GM18951 (cell line): ENCODE data around the gene TBL1XR1.

Experiments
- POLR2A ChIP-seq: IDR thresholded peaks from 4 replicates; pipeline ENCODE4 v1.6.1; 2011; ENCODE audit warnings: mild to moderate bottlenecking; ENCODE audit not compliant: insufficient read length, insufficient read depth; ENCODE audit errors: extremely low read depth
- in situ Hi-C: fragments of 300-500 bp; cut with MboI; formaldehyde crosslinking; loops from one replicate; pipeline ENCODE4 v1.12.0; 2022; ENCODE audit warnings: low sequenced_read_pairs, mixed read lengths, inconsistent platforms; ENCODE audit not compliant: unreplicated experiment

TBL1XR1 gene

GRCh38 chr3:176995946-176996345, 201.3 kb downstream of the TBL1XR1 start:
- TF ChIP-seq POLR2A: no peak
- in situ Hi-C loops: no loop called here

- in situ Hi-C loops: no loop called here
- TF ChIP-seq POLR2A: no peak
Measured at GRCh38 chr3:176994891-176995781, 202.1 kb downstream of the TBL1XR1 start.

DNA sequence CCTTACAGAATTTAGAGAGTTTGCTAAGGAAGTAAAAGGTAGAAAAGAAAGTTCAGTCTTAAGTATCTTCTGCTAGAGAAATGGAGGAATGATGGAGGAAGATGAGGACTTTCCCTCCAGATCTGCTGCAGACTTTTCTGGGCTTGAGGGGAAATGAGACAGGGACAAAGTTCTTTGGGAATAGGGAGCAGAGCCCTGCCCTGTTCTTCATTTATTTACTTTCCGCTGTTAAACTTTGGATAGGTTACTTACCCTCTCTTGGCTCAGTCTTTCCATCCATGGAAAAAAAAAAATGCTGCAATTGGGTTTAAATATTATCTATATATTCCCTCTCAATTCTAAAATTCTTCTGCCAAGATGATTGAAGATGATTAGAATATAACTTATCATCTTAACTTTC, 202.9 kb downstream of the TBL1XR1 start:
- in situ Hi-C loops: no loop called here
- no peak for TF ChIP-seq POLR2A

- in situ Hi-C loops: no loop called here
- TF ChIP-seq POLR2A: no peak
Measured at GRCh38 chr3:176992978-176993377, 204.3 kb downstream of the TBL1XR1 start.

DNA sequence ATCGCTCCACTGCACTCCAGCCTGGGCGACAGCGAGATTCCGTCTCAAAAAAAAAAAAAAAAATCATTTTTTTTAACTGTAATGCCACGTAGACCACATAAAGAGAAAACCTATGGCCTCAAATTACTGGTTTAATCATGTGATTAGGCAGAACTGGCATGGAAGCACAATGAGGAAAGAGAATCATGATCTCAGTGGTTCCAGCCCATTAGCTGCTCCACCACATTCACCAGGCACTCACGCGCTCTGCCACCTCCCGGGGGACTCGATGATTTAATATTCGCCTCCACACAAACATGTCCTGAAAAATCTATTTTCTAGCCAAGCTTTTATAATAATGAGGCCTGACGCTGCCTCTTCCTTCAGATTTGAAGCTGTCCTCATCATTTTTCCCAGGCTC, 204.7 kb downstream of the TBL1XR1 start:
- no peak for TF ChIP-seq POLR2A
- in situ Hi-C loops: no loop called here

GRCh38 chr3:176988795-176989194, 208.5 kb downstream of the TBL1XR1 start:
- TF ChIP-seq POLR2A: no peak
- in situ Hi-C loops: no loop called here

DNA sequence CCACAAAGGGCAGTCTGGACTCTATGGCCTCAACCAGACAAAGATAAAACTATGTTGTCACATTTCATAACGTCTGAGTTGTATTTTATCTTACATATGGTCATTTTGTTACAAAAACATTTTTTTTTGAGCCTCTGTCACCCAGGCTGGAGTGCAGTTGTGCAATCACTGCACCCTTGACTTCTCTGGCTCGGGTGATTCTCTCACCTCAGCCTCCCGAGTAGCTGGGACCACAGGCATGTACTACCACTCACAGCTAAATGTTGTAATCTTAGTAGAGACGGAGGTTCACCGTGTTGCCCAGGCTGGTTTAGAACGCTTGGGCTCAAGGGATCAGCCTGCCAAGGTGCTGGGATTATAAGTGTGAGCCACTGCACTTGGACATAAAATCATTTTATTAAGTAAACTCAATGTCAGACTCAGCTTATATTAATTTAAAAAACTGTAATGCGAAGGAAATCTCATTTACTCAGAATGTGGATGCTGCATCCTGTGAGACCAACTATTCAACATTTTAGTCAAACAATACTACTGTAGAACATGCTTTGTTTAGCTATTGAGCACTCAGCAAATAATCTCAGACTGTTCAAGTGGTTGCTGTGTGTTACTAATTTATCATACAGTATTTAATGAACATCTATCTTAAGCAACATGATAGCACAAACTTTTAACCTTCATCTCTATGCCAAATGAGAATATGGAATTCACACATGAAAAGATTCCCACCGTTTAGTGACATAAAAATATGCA, 209.2 kb downstream of the TBL1XR1 start:
- in situ Hi-C loops: no loop called here
- no peak for TF ChIP-seq POLR2A

- no peak for TF ChIP-seq POLR2A
- in situ Hi-C loops: no loop called here
Measured at GRCh38 chr3:176978441-176978840, 218.8 kb downstream of the TBL1XR1 start.

DNA sequence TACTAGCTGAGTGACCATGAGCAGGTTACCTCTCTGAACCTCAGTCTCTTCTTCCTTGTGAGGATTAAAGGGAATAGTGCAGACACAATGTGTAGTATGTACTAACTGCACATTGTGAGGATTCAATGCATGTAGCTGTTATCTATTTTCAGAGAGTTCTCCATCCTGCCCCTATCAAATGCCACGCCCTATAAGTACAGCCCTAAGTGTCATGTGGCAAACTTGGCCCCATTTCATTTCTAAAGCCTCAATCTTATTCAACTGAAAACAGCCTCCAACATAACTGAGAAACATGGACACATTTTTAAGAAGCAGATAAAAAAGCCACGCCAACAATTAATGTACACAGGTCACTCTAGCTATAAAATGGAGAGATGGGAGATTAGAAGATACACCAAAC, 220.0 kb downstream of the TBL1XR1 start:
- TF ChIP-seq POLR2A: no peak
- in situ Hi-C loops: no loop called here

DNA sequence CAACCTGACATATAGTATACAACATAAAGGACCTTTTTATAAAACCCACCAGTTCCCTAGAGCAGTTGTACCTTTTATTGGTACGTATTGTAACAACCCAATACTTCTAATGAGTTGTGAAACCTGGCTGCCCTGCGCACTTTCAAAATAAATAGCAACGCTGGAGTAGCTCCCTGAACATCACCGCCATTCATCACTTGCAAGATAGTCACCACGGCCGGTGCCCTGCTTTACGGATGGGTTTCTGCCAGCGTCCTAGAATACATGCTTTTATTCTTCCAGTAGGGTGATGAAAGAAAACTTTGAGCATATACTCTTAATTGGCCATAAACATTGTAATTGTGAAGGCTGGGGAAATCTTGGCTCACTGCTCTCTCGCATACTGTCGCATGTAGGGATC, 220.7 kb downstream of the TBL1XR1 start:
- in situ Hi-C loops: no loop called here
- no peak for TF ChIP-seq POLR2A

- in situ Hi-C loops: no loop called here
- TF ChIP-seq POLR2A: no peak
Measured at GRCh38 chr3:176974279-176974678, 223.0 kb downstream of the TBL1XR1 start.

GRCh38 chr3:176971613-176972174, 225.6 kb downstream of the TBL1XR1 start:
- no peak for TF ChIP-seq POLR2A
- in situ Hi-C loops: no loop called here

GRCh38 chr3:176970770-176971169, 226.5 kb downstream of the TBL1XR1 start:
- in situ Hi-C loops: no loop called here
- TF ChIP-seq POLR2A: no peak
